DMS 273 (cell line): Measurements from ENCODE around the gene ZNF200.
A peak's percentile ranks its signal among the peaks of the same experiment; 100 is the strongest.

Experiments
- DNase-seq: peaks from one replicate; lab custom pipeline; 2025; ENCODE audit not compliant: unreplicated experiment; lab: John Stamatoyannopoulos, UW

ZNF200 gene

DNA sequence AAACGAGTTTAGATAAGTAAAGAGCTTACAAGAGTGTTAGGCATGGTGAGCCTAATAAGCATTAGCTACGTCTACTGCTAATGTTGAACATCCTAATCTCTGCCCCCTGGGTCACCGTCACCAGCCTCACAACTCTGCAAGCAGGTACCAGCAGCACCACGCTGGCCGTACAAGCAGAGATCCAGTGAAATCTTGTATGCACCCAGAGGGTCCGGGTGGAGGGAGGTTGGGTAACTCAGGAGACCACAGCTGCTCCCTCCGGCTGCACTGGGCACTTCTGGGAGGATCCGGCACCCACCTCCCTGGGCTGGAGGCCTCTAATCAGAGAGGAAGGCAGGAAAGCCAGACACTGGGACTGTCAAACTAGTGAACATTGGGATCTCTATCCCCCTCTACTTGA, 55.3 kb downstream of the ZNF200 start:
- DNase-seq, result no peak

- peak; percentile 95 for DNase-seq
Measured at GRCh38 chr16:3175157-3176093, 59.5 kb downstream of the ZNF200 start.

- DNase-seq, result no peak
Measured at GRCh38 chr16:3174618-3175148, 60.3 kb downstream of the ZNF200 start.

DNA sequence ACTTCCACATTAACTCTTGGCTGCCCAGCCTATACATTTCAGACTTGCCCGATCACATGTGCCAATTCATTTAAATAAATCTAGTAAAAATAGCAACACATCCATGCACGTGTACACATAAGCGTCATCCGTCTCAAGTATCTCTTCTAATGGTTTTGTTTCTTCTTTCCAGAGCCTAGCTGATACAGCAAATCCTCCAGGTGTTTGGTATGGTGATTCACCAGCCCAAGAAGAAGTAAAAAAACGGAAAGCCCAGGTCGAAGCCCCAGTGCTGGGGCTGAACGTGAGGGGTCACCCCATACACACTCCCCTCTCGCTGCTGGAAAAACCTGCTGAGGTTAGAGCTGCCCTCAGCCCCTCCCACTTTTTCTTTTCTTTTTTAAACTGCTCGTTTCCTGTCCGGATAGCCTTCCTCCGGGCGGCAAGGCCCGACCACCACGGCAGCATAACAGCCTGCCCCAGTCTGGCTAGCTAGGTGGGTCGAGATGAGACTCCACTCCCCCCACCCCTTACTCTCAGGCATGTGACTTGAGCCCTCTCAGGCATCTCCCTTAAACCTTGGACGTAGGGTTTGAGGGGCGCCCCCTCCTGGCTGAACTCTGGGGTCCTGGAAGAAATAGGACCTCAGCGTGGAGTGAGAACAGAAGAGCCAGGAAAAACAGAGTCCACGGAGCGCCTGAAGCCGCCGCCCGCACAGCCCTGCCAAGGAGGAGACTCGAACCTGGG, 60.9 kb downstream of the ZNF200 start:
- DNase-seq, result peak; percentile 90
